ENCODE data around the gene RPGR.
A peak's percentile ranks its signal among the peaks of the same experiment; 100 is the strongest.

Gene RPGR

GRCh38 chrX:38275615-38276014, 51.7 kb downstream of the RPGR start:
- TF ChIP-seq POLR2AphosphoS5 (IDR thresholded peaks at IDR 0.05; ENCODE audit: low read depth), result no peak
- no peak for TF ChIP-seq REST (IDR thresholded peaks at IDR 0.05; ENCODE audit: insufficient replicate concordance, low read depth)
- no peak for TF ChIP-seq CTCF (IDR thresholded peaks at IDR 0.05; ENCODE audit: insufficient read depth, low read length)
- TF ChIP-seq GABPA (IDR thresholded peaks at IDR 0.05; ENCODE audit: low read depth), result no peak
- no peak for TF ChIP-seq SPI1 (IDR thresholded peaks at IDR 0.05; ENCODE audit: borderline replicate concordance, low read depth)
- Histone ChIP-seq H3K4me3 (replicated peaks; ENCODE audit: insufficient read depth, low read length) (no peak overlapping the region), H3K27ac (replicated peaks) (no peak overlapping the region), H3K27me3 (ENCODE audit: insufficient read depth, poor library complexity, severe bottlenecking) (no peaks in the 10 kb centered on the region)
- peak in 1 of 2 experiments; percentile 16 for DNase-seq (ENCODE audit: low read depth in 1 of 2, low spot score in 1 of 2)

GRCh38 chrX:38273453-38273852, 53.9 kb downstream of the RPGR start:
- TF ChIP-seq SPI1 (IDR thresholded peaks at IDR 0.05; ENCODE audit: borderline replicate concordance, low read depth) (no peak), GABPA (IDR thresholded peaks at IDR 0.05; ENCODE audit: low read depth) (no peak), CTCF (IDR thresholded peaks at IDR 0.05; ENCODE audit: insufficient read depth, low read length) (no peak), POLR2AphosphoS5 (IDR thresholded peaks at IDR 0.05; ENCODE audit: low read depth) (no peak), REST (IDR thresholded peaks at IDR 0.05; ENCODE audit: insufficient replicate concordance, low read depth) (no peak)
- no peak overlapping the region for H3K4me3 ChIP-seq (replicated peaks; ENCODE audit: insufficient read depth, low read length)
- H3K27ac ChIP-seq (replicated peaks), result no peak overlapping the region
- H3K27me3 ChIP-seq (ENCODE audit: insufficient read depth, poor library complexity, severe bottlenecking), result no peaks in the 10 kb centered on the region
- DNase-seq (ENCODE audit: low read depth in 1 of 2, low spot score in 1 of 2), result no peak

- no peak overlapping the region for H3K27ac ChIP-seq (replicated peaks)
- DNase-seq (ENCODE audit: low read depth in 1 of 2, low spot score in 1 of 2), result no peak
- no peaks in the 10 kb centered on the region for H3K27me3 ChIP-seq (ENCODE audit: insufficient read depth, poor library complexity, severe bottlenecking)
- no peak for TF ChIP-seq SPI1 (IDR thresholded peaks at IDR 0.05; ENCODE audit: borderline replicate concordance, low read depth)
- TF ChIP-seq GABPA (IDR thresholded peaks at IDR 0.05; ENCODE audit: low read depth), result no peak
- TF ChIP-seq CTCF (IDR thresholded peaks at IDR 0.05; ENCODE audit: insufficient read depth, low read length), result no peak
- TF ChIP-seq REST (IDR thresholded peaks at IDR 0.05; ENCODE audit: insufficient replicate concordance, low read depth), result no peak
- TF ChIP-seq POLR2AphosphoS5 (IDR thresholded peaks at IDR 0.05; ENCODE audit: low read depth), result no peak
- H3K4me3 ChIP-seq (replicated peaks; ENCODE audit: insufficient read depth, low read length), result no peak overlapping the region
Measured at GRCh38 chrX:38271154-38271716, 56.1 kb downstream of the RPGR start.

Data from HL-60 (cell line).